Measurements from ENCODE around the gene NCBP1.
"Not testable (repeated sequence)": the region's sequence is repeated elsewhere in the genome, so short reads cannot be mapped to it uniquely, and the experiment has no call there.

Gene NCBP1

DNA sequence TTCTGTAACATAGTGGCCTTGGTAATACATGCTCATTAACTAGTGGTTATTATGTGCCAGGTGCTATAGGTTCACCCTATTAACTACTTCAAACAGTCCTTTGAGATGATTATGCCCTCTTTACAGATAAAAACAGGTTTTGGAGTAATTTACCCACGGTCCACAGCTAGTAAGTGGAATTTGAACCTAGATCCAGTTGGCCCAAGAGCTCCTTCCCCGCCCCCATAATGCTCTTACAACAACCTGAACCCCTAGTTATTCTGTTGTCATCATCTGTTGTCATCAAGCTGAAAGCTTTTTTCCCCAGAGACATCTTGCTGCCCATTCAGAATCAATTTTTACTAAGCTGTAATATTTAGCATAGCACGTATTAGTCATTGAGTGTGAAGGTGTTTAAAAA lies 40.3 kb downstream of the NCBP1 start:
- DNase-seq (ENCODE audit: low spot score): no peak
- no peak for FAIRE-seq

DNA sequence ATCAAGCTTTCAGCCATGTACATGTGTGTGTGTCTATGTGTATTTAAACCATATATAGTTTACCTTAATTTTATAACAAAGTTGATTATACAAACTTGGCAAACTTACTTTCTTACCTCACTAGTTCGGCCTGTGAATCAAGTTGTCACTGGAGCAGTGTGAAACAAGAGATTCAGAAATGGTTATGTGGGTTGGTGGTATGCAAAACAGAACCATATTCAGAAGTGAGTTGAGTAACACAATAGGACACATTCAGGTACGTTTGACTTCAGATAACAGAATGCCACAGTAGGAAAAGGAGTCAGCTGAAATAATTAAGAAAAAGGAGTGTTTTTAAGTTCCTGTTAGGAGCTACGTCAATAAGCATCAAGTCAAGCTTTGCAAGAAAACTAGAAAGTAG lies 42.0 kb downstream of the NCBP1 start:
- no peak for DNase-seq (ENCODE audit: low spot score)
- no peak for FAIRE-seq

DNA sequence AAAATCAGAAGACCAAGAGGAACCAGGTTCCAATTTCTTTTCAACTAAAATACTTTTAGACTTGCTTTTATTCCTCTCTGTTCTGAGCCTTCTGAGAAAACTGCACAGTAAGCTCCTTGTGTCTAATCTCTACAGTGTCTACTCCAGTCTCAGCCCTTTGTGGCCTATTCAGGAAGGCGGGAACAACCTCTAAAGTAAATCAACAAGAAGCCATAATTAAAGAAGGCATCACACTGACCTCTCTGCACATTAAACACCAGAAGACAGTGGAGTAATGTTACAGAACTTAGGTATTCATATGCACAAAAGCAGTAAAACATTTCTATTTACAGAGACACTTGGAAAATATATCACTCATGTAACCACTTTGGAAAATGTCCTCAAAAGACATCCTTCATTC lies 48.6 kb downstream of the NCBP1 start:
- no peak for DNase-seq (ENCODE audit: low spot score)
- FAIRE-seq: no peak

DNA sequence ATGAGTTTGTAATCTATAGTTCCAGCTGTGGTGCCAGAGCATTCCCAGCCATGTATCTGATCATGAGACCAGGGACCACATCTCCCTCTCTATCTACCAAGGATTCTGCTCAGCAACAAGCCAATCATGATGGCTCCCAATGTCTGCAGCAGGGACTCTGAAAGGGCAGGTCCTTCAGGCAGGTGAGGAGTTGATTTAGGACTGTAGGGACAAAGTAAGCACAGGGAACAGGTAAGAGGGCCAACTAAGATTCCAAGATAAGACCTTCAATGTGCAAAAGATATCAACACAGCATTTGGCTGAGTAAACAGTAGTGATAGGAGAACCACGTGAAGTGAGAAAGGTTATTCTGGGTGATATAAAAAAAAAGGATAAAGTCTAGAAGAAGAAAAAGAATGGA lies 55.0 kb downstream of the NCBP1 start:
- DNase-seq (ENCODE audit: low spot score) (no peak), FAIRE-seq (no peak)

DNA sequence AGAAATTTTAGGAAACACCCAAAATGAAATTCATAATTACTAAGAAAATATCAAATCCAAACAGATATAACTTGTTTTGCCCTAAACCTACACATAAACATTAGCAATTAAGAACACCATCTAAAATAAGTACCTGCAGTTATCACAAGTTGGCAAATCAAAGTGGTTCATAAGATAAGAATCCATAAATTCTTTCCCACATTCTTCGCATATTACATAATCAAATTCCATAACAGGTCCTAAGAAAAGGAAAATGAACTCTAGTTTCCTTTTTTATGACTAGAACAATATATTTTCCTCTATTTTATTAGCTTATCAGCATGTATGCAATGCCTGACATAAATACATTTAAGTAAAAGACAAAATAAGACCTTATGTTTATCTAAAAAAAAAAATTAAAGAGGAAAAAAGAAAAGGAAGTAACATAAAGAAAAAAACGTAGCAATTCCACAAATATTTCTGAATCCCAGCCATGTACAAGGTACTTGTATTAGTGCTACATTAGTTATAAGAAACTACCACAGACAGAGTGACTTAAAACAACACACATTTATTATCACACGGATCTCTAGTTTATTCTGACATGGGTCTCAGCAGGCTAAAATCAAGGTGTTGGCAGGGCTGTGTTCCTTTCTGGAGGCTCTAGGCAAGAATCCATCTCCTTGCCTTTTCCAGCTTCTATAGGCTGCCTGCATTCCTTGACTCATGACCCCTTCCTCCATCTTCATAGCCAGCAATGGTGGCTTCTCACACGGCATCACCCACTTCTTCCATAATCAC lies 56.0 kb downstream of the NCBP1 start:
- FAIRE-seq (no peak), DNase-seq (ENCODE audit: low spot score) (peak; percentile 35)

DNA sequence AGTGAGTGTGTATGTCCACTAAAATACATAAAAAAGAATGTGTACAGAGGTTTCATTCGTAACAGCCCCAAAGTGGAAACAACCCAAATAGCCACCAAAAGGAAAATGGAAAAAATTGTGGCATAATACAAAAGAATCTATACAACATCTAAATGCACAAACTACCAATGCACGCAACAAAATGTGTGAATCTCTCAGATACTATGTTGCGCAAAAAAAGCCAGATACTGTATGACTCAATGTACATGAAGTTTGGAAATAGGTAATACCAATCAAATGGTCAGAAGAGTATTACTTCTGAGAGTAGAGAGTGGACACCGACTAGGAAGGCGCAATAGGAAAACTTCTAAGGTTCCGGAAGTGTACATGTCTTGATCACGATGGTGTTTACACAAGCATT lies 61.1 kb downstream of the NCBP1 start:
- FAIRE-seq: no peak

DNA sequence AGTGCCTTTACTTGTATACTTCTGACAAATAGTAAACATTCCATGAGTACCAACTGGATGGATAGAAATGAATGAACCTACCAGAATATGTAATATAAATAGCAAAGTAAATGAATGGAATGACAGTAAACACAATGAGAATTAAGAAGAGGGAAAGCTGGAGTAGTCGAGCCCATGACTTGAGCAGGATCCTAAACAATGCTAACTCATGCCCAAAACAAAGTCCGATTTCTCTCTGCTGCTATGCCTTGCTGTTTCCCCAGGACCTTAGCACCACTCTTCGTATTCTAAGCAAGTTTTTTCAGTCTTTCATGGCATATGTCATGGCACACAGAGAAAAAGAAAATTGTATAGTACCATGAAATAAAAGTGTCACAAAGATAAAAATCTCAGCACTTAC lies 61.8 kb downstream of the NCBP1 start:
- FAIRE-seq (no peak), DNase-seq (ENCODE audit: low spot score) (no peak)

More for the DNA sequence above, 61.1 kb downstream of the NCBP1 start:
- DNase-seq (ENCODE audit: low spot score): no peak

DNA sequence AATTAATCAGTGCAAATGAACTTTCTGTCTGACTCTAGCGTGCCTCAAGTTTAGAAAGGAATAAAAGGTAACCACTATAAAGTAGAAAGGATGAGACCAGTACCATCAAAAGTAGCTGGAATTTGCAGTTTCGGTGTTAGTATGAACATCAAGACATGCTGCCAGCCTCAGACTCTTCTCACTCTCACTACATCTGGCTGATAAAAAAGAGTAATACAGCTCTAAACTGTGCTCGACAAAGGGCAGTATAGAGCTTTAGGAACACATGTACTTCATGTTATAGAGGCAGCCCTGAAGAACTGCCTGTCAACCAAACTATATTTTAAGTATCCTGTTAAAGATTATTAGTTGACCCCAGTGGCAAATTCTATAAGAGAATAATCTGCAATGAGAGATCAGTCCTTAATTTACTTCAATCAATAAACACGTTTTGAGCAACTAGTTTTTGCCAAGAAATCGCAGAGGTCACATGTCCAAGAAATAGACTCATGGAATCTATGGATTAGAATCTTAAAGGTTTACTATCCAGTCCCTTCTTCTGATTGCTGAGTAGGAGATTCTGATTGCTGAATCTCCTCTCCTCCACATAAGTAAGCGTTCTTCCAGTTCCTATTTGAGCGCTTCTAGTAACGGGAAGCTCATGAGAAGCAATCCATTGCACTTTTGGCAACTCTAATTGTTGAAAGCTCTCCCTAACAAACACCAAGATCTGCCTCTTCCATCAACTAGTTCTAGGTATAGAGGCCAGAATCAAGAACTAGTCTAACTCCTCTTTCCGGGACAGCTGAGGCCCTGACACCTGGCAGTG lies 62.6 kb downstream of the NCBP1 start:
- FAIRE-seq (no peak), DNase-seq (ENCODE audit: low spot score) (no peak)

DNA sequence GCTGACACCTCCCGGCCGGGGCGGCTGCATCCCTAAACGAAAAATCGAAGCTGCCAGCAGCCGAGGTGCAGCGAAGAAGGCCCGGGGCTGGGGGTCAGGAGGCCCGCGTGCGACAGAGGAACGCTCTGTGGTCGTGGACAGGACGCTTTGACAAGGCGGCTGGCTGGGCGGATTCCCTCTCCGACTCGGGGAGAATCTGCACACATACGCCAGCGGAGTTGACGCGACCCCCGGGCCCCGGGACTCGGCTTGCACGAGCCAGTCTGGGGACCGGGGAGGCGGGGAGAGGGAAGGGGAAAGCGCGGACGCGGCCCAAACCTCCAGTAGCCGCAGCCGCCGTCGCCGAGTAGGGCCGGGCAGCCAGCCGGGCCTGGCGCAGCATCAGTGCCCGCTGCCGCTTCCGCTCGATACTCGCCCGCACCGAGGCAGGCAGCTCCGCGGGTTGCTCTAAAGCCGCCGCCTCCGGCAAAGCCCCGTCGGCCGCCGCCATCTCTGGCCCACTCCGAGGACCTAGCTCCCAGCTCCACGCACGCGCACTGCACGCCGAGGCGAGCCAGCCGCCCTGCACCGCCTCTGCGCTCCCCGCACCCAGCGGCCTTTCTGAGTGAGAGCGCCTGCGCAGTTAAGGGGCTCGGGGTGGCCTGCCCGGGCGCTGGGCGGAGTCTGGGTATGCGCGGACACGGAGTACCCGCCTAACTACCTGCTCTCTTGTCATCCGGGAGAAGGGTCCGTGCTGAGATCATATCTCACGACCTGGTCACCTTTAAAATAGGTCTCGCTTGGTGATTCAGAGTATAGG lies 63.4 kb downstream of the NCBP1 start, which contains the start of gene XPA:
Gene XPA, minus strand, starts transcription at position 538 of the 799 bp plus-strand sequence. Its CDS starts 48 bp downstream, at position 490.
- FAIRE-seq (peak; percentile 29), DNase-seq (ENCODE audit: low spot score) (peak; percentile 91)

DNA sequence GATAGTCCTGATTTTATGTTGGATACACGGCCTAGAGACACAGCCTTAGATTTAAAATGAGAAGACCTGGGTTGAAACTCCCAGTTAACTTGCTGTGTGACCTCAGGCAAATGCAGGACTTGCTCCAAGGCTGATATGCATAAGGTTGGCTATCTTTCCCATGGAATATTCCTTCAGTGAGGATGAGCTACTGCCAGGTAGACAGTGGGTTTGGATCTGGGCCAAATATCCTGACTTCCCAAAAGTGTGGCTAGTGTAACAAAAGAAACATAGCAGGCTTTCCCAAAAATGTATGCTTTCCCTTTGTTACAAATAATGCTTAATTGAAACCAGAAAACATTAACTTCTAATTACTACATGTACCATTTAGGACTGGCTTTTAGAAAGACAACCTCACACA lies 64.2 kb downstream of the NCBP1 start:
- no peak for DNase-seq (ENCODE audit: low spot score)
- FAIRE-seq: no peak

DNA sequence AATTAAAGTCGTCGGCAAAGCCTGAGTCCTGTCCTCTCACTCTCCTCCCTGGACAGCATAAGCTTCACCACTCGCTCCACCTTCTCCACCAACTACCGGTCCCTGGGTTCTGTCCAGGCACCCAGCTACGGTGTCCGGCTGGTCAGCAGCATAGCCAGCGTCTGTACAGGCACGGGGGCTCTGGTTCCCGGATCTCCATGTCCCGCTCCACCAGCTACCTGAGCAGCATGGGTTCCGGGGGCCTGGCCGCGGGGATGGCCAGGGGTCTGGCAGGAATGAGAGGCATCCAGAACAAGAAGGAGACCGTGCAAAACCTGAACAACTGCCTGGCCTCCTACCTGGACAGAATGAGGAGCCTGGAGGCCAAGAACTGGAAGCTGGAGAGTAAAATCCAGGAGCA lies 65.2 kb downstream of the NCBP1 start:
- DNase-seq (ENCODE audit: low spot score): no peak
- FAIRE-seq: no peak

DNA sequence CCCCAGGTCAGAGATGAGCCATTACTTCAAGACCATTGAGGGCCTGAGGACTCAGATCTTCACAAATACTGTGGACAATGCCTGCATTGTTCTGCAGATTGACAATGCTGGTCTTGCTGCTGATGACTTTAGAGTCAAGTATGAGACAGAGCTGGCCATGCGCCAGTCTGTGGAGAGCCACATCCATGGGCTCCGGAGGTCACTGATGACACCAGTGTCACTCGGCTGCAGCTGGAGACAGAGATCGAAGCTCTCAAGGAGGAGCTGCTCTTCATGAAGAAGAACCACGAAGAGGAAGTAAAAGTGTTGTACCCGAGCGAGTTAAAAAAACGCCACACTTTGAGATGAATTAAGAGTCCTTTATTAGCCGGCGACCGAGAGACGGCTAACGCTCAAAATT lies 65.7 kb downstream of the NCBP1 start:
- not testable (repeated sequence) for FAIRE-seq; DNase-seq (ENCODE audit: low spot score)

DNA sequence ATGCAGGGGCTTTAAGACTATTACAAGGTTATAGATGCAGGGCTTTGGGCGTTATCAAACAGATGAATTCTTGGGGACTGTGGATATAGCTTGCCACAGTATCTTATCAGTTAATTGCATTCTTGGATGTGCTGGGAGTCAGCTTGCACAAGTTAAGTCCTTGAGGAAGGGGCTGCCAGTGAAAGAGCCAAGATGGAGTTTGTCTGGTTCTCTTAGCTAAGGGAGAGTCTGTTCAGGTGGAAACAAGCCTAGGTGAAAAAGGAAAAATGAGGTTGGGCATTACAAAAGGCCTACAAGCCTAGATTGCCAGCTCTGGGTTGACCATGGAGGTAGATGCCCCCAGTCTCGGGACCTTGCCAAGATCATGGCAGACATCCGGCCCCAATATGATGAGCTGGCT lies 66.2 kb downstream of the NCBP1 start:
- DNase-seq (ENCODE audit: low spot score); FAIRE-seq: not testable (repeated sequence)

DNA sequence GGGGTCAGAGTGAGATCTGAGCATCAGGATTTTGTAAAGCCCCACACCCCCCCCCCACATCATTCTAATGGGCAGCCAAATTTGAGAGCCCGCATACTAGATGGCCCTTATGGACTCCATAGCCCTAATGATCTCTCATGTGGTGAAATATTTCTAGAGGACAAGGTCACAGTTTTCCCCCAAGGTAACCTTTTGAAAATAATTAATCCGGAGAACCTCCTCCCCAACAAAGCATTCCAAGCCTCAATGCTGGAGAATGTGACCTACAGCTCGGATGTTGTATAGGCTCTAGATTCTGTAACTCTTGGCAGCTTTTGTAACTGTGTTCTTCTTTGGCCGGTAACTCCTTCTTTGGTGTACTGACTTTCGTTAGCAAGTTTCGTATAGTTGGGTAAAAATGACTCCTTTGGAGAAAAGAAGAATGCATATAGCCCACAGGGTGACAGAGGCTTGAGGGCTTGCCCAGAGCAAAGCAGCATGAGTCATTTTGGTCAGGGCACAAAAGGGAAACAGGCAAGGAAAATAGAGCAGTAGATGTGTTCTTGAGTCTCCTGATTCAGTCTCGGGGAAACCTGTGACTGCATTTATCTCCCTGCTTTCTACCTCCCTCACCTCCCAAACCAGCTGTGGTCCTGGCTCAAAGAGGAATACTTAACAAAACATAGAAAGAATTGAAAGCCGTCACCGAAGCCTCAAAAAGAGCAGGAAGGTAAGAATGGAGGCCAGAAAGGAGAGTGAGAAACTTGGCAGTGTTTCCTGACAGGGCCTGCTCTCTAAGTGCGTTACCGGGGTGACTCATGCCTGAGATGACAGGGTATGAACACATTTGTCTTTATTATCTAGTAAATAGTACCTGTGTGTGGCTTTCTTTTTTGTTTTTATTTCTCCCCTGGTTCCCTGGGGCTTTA lies 70.1 kb downstream of the NCBP1 start:
- DNase-seq (ENCODE audit: low spot score) (peak; percentile 86), FAIRE-seq (peak; percentile 89)

DNA sequence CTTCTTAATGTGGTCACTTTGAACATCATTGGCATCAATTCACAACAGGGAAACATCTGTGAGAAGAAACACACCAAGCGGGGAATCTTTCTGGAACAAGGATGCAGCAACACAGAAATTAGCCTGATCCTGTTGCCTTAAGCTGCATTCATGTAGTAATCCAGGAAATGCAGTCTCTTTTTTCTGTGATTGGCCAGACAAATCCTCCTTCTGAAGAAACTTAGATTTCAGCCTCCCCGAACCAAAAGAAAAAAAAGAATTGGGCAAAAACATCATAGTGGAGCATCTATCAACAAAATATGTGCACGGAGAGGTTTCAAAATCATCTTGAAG lies 70.7 kb downstream of the NCBP1 start:
- FAIRE-seq: no peak
- DNase-seq (ENCODE audit: low spot score): no peak

DNA sequence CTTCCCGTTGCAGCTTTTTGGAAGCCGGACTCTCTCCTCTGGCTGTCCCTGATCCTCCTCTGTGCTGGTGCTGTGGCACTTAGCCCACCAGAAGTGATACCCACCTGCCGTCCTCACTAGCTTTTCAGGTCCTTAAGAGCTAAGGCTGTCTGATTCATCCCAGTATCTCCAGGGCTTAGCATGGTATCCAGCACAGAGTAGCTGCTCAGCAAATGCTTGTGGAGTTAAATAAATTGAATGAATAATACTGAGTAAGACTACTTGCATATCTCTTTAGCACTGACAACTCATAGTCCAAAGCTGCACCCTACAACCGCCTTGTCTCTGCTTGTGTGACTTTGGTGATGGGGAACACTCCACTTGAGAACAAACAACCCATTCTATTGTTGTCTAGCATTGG lies 71.2 kb downstream of the NCBP1 start:
- FAIRE-seq: no peak
- DNase-seq (ENCODE audit: low spot score): no peak

DNA sequence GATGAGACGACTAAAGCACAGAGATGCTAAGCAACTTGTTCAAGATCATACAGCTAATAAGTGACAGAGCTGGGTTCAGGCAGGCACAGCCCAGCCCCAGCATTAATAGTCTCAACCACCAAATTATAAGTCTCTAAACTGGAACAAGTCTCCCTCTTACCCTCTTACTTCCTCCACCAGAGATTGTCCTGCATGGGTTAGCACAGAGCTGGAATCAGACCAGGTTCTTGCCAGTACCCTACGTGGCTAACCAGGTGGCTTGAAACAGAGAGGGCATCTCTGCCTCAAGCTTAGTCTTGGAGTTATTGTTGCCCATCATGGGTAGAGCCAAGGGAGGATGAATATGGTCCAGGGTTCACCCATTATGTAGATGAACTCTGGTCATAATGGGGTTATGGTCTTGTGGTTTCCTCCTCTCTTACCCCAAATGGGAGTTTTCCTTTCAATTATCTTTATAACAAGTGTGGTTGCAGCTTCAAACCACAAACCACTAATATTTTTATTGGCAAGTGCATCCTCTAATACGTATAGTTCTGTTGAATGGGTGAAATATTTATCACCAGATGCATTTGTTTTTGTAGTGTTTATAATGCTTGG lies 71.8 kb downstream of the NCBP1 start:
- DNase-seq (ENCODE audit: low spot score) (no peak), FAIRE-seq (no peak)

DNA sequence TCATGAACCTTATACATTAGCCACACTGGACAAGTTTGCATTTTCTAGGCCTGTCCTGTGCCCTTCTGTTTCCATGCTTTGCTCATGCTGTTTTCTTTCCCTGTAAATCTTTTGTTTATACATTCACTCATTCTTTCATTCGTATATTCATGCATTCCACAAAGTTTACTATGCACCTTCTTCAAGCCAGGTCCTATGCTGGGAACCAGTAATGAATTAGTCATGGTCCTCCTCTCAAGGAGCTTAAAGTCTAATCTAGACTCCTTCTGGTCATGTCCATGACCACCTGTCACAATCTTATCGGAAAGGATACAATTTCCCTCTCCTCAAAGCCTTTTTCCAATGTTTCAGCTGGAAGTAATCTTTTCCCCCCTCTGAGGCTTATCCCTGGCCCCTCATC lies 72.6 kb downstream of the NCBP1 start:
- no peak for FAIRE-seq
- no peak for DNase-seq (ENCODE audit: low spot score)

DNA sequence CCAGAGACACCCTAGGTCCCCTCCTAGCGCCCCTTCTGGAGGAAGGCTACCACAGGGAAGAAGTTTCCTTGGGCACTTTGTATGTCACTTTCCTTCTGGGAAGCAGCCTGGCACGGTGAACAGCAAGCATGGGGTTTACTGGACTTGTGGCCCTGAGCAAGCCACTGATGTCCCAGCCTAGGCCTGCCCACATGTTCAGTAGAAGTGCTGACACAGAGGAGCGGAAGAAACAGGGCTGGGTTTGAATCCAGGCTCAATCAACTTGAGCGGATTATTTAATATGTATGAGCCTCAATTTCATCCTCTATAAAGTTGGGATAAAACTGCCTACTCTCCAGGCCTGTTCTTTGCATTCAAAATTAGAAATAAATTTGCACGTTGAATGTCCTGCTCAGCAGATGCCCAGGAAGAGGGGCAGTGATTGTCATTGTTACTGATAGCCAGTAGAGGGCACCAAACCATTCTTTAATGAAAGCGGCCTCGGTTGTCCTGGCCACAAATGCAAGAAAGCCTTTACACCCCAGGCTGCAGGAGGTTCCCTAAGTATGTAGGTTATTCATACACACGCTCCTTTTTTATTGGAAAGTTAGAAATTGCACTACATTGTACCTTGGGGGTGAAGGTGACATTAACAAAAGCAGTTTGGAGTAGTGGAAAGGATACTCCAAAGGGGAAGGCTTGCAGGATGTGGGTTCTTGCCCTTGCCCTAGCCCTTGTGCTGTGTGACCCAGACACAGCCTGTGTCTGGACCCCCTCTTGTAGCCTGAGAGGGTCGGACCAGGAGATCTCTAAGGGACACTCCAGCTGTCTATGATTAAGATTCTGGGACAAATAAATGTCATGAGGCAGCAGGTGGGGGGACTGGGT lies 77.0 kb downstream of the NCBP1 start:
- FAIRE-seq (peak; percentile 81), DNase-seq (ENCODE audit: low spot score) (peak; percentile 59)

DNA sequence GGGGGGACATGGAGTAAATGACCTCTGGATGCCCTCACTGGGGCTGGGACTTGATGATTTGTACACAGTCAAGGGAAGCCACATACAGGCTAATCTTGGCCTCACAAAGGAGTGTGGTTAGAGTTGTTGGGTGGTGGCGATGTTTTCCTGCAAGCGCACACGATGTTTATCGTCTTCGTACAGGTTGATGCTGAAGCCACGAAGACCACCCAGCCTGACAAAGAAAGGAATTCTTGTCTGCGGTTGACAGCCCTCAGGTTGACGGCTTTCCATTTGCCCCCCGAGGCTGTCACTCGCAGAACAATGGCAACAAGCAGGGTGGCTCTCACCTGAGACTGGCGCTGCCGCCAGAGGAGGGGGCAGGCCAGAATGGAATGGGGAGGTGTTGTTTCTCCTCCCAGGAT lies 77.6 kb downstream of the NCBP1 start:
- DNase-seq (ENCODE audit: low spot score) (no peak), FAIRE-seq (no peak)

All from RCC 7860 (cell line).